ENCODE data around the gene MAP4K4.

DNA sequence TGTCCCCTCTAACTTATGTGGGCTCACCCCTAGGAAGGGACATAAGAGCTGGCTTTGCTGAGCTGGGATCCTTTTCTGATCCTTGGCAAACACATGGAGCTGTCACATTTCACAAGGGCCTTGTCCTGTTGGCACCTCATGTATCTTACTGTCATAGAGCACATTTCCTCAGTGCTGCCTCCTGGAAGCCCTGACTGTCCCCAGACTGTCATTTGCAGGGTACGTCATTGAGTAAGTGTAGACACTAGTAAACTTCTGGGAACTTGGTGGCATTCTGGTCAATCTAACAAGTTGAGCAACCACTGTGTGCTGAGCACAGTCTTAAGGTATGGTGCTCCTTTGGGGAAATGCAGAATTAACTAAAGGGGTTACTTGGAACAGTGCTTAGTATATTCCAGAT is 199.8 kb downstream of the MAP4K4 start:
- TF ChIP-seq CTCF (optimal IDR thresholded peaks at IDR 0.05 in 1 of 3, IDR thresholded peaks at IDR 0.05 in 1 of 3, conservative IDR thresholded peaks at IDR 0.05 in 1 of 3; ENCODE audit: extremely low read depth in 1 of 3, insufficient read depth in 2 of 3, low read length in 3 of 3) (no peak), EZH2 (IDR thresholded peaks at IDR 0.05; ENCODE audit: low read length) (no peak)
